SW480 (cell line): Measurements from ENCODE around the gene TBXAS1.

Experiments used
- DNase-seq: peaks from one replicate; pipeline ENCODE4 v3.0.0-alpha.2; 2016; ENCODE audit warnings: low spot score

TBXAS1 gene

DNA sequence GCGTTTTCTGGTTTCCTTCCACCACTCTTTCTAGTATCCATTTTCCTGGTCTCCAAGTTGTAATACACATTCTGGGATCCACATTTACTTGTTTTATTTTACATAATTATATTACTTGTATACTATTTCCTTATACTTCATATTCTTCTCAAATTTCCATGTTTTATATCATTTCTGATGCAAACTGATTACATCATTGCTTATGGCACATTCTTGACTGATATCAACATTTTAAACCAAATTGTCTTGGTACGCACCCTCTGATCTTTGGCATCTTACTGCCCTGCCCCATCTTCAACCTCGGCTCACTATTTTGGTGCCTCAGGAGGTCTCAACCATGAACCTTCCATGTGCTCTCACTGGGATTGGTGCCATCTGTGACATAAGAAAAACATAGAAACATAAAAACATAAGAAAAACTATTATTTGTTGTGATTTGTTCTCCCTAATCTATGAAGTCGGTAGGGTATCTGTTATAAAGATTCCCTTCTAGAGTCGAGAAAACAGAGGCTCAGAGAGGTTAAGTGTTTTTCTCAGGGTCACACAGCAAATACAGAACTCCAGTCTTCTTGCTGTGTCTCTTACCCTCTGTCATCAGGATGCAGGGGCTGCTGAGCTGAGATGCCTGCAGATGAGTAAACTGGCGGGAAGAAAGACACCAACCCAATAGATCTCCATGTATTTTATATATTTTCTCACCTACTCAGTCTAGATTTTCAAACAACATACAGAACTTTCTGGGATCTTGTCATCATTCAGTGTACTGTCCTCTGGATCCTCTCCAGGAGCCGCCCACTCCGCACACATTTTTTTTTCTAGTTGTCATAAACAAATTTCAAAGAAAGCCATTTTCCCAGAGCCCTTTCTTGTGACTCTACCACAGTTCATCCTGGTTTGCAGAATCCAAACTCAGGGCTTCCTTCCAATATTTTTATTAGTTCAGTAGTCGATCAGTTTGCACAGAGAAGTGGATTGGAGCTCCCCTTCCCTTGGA is 154.2 kb downstream of the TBXAS1 start:
- DNase-seq, result no peak

DNA sequence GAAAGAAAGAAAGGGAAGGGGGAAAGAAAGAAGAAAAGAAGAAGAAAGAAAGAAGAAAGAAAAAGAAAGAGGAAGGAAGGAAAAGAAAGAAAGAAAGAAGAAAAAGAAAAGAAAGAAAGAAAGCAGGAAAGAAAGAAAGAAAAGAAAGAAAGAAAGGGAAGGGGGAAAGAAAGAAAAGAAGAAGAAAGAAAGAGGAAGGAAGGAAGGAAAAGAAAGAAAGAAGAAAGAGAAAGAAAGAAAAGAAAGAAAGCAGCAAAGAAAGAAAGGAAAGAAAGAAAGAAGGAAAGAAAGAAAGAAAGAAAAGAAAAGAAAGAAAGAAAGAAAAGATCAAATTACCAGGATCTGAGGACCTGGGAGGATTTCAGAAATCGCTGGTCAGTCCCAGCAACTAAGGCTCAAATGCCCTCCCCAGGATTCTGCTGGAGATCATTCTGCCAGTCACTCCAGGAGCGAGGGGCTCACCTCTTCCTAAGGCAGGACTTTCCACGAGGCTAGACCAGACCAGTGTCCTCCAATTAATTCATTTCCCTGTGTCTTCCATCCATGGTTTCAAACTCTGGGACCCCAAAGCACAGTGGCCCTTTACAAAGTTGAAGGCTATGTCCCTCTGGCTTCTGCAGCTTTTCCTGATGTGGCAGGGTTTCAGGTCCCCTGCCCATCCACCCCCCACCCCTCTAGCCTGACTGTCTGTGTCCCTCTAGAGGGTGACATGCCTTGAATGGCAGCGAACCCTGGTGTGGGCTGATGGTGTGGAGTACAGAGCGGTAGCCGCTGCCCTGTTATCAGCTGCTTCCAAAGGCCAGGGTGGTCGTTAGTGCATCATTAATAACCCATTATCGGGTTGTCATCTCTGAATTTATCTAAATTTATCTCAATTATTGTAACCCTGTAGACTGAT is 155.8 kb downstream of the TBXAS1 start:
- DNase-seq, result no peak

DNA sequence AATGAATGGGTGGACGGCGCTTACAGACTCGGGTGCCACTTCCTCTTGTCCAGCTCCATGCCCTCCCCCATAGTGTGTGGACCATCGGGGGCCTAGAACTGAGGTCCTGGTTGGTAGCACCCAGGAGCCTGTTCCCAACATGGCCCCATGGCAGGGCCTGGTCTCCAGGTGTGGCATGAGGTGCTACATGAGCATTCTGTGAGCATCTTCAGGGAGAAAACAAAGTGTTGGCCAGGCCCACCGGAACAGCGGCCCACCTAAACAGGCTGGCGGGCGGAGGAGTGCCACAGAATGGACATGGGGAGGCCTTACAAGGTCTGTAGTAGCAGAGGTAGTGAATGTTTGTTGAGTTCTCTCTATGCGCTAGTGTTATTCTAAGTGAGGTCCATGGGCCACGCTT is 156.7 kb downstream of the TBXAS1 start:
- DNase-seq, result no peak

DNA sequence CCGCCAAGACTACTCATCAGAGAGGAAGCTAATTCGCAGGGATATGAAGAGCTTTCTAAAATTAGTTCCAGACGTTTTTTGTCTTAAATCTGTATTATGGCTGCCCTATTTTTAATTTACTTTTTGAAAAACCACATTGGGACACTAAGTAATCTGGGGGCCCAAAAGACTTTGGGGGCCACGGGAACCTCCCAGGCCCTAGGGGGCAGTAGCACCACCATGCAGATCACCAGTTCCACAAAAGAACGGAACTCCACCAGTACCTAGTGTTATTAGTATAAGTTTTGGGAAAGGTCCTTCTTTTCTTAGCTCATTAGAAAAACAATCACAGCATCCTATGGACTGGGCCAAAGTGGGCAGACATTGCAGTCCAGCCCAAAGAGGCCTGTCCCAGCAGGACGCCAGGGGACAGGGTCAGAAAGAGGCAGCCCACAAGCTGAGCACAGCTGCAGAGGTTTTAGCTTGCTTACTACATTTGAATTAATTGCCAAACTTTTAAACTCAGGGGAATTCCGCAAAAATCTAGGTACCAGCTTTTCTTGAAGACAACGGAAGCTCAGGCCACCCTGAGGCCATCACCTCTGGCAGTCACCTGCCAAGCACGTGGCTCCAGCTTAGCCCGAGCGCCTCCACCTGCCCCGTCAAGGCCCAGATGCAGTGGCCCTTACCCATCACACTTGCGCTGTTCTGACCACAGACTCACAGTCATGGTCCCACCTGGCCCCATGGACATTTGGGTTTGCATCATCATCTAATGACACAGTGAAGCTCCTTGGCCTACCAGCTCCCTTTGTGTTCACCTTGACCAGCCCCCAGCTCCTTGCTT is 158.8 kb downstream of the TBXAS1 start:
- DNase-seq, result no peak

DNA sequence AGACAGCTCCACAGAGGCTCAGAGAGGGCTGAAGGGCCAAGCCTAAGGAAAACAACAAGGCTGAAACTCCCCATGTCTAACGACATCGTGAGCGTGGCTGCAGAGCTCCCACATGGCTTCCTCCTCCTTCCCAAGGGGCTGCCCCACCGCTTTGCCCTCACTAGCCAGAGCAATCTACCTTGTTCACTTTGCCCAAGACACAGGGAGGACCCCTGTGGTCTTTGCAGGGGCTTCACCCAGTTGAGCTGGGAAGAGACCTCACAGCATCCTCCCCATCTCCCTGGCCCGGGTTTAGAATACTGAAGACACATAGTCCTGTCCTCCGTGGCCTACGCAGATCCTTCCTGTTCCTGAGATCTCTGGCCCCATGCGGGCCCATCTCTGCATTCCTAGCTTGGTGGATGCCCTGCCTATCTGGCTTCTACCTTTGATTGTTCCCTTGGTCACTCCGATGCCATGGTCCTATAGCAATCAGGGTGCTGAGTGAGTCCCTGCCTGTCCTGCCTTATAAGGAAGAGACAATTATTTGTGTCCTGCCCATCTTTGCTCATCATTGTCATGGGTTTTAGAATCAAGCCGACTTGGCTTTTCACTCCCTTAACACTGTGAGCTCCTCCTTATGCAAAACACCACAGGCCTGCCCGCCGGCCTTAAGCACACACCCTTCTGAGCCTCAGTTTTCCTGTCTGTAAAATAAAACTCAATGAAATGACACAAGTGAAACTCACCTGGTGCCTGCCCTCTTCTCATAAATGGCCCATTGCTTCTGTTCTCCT is 160.5 kb downstream of the TBXAS1 start:
- DNase-seq, result no peak

DNA sequence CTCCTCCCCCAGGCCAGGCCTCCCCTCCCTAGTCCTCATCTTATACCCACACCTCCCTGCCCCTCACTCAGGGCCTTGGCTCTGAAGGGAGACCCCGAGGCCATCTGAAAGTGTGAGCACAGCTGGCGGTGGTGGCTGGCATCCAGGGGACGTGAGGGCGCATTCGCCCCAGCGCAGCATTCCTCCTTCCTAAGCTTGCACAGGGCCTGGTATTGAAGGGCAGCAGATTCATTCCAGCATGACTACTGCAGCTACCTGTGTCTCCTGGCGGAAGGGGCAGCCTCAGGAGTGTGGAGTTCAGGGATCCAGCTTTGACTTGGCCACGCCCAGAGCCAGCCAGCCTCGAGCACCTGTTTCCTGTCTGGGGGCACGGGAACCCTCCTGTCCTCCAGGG is 161.1 kb downstream of the TBXAS1 start:
- DNase-seq, result no peak

DNA sequence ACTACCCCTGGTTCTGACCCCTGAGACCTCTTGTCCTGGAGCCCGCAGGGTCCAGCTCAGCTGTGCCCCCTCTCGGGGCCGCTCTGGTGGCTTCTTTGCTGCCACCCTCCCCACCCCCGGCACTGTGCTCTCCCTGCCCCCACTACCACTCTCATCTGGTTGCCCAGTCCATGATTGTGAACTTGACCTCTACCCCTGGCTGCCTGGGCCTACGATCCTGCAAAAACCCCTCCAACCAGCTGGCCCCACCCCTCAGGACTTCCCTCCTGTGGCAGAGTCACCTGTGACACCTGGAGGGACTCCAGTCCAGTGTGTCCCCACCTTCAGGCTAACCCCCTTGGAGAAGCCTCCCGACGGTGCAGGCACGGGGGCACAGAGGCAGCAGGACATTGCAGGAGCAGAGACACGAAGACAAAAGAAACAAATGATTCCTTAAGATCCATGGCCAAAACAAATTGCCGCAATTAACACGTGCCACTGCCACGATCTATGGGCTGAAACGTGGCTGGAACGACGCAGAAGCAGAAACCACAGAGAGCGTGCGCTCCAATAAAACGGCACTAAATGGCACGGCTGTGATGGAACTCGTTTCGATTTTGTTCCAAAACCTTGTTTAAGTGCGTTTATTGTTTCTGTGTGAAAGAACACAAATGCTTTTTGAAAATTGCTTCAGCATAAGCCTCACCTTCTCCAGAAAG is 161.7 kb downstream of the TBXAS1 start:
- DNase-seq, result no peak

DNA sequence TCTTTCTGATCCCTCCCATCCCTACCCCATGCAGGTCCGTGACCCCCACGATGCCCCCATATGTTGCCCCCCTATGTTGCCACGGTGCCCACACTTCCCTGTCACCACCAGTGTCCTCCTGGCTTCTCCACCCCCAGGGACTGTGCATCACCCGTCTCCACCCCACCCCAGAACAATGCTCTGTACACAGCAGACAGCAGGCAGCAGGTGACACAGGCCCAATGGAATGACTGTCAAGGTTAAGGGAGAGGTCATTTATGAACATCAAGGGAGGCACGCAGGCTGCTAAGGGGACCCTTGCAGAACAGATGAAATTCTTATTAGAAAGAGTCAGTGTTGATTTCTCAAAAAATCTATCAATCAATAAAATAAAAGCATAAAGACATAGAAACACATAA is 162.2 kb downstream of the TBXAS1 start:
- peak; percentile 66 for DNase-seq

DNA sequence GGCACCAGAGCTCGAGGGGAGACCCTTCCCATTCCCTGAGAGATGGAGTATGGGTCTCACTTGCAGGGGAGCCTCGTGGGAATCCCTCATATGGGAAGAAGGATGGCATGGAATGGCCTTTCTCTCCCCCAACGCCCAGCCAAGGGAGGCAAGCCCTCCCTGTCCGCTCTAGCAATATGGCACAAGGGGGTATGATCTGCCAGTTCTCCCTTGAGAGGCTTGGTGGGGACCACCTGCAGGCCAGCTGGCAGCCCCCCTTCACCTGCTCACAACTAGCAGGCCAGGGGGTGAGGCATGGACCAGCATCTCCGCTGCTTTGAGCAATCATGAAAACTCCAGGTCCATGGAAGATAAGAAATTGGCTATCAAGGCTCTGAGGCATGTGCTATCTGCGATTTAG is 162.8 kb downstream of the TBXAS1 start:
- DNase-seq, result no peak

DNA sequence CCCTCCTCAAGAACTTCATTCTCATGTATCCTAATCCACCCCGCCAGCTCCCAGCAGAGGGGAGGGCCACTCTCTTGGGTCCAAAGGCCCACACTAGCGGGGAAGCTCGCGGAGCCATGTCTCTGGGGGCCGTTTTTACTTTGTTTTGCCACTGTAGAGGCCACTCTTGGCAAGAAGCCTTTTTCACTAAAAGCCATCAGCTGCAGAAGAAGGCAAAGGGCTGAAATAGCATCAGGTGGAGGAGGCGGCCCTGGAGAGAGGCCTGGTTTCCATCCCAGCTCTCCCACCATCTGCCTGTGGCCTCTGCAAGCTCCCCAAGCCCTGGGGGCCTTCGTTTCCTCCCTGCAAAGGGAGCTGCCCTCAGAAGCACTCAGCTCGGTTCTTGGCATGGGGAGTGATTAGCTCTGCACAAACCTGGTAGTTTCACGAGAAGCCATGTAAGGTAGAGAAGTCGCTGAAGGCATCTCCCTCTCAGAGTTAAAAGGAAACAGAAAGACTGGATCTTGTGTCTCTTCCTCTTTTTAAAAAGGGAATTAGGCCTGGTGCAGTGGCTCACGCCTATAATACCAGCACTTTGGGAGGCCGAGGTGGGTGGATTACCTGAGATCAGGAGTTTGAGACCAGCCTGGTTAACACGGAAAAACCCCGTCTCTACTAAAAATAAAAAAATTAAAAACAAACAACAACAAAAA is 163.4 kb downstream of the TBXAS1 start:
- DNase-seq, result no peak

DNA sequence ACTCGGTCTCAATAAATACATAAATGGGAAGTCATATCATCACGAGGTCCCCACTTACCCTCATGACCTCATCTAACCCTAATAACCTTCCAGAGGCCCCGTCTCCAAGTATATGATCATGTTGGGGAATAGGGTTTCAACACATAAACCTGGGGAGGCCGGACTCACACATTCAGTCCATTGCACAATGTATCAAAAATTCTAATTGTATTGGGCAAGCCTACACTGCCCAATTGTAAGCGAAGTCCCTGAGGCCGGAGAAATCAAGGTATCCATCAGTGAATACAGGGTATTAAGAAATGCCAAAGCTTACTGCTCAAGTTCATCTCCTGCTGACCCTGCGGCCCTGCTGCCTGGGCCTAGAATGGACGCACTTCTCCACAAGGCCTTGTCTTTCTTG is 164.1 kb downstream of the TBXAS1 start:
- DNase-seq, result no peak

DNA sequence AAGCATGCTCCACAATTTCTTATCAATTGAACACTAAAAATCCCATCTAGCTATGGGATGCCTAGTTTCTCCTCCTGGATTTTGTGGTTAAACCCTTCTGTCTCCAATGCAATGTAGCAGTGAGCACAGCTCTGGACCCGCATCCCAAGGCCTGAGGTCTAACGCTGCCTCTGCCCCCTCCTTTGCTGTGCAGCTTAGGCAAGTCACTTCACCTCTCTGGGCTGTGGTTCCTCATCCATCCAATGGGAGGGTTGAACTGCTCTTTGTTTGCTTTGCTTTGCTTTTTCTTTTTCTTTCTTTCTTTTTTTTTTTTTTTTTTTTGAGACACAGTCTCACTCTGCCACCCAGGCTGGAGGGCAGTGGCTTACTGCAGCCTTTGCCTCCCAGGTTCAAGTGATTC is 164.5 kb downstream of the TBXAS1 start:
- DNase-seq, result no peak

DNA sequence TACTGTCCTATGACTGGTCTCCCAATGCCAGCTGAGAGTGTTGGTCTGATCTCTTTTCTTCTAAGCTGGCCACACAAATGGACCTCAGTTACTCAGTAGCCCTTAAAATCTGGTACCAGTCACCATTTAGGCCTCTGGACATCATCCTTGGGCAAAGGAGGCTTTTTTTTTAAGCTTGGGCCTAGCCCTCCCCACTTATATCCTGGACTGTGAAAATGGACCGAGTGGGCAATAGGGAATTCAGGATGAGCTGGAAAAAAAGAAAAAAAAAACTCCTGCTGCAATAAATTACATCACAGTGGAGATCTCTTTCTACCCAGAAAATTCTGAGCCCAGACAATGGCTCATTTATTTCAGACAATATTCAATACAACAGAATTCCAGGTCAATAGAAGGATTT is 165.3 kb downstream of the TBXAS1 start:
- no peak for DNase-seq

DNA sequence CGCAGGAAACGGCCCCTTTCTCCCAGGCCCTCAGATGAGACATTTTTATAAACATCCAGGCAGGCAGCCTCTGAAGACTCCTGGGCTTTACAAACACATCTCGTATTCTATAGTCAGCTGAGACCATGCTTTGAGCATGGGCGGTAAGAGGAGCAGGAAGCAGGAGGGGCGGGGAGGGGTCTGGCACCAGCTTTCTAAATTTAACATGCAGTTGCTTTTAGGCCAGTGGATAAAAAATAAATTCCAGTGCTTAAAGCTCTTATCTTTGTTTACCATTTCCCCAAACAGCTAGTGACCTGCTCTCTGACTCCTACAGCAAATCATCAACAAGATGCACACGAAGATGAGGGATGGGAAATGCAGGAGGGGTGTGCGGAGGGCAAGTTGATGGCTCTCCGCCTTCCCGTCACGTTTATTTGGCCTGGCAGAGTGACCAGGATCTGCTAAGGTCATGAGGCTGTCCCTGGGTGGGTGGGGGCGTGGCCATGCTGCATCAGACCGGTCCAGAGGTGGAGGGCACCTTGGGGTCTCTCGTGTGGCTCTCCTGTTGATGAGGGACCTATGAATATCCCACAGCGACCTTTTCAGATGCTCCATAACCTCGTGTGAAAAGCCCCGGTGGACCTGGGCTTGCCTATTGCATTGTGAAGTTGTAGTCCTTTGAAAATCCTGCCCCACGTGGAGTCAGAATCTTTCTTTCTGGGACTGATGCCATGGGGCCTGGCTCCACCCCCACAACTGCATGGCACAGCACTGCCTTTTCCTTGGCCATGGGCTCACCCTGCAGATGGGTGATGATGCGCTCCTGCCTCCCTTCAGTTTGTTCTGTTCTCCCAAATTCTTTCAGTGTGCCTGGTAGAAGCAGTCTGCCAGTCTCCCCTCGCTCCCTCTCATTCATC is 166.2 kb downstream of the TBXAS1 start:
- DNase-seq, result no peak

DNA sequence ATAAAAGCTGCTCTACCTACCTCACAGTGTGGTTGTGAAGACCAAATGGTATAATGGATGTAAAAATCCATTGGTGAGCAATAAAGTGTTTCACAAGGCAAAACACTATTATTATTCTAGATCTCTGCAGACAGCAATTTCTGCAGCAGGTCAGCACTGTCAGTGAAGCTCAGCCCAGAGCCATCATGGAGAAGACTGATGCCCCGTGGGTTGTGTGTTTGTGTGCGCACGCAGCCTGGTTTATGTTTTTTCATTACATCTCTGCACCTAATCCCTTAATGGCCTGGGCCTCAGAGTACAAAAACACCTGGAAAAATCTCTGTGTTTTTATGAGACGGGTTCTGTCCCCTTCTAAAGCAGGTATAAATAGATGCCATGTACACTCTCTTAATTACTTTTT is 169.5 kb downstream of the TBXAS1 start:
- DNase-seq, result no peak

DNA sequence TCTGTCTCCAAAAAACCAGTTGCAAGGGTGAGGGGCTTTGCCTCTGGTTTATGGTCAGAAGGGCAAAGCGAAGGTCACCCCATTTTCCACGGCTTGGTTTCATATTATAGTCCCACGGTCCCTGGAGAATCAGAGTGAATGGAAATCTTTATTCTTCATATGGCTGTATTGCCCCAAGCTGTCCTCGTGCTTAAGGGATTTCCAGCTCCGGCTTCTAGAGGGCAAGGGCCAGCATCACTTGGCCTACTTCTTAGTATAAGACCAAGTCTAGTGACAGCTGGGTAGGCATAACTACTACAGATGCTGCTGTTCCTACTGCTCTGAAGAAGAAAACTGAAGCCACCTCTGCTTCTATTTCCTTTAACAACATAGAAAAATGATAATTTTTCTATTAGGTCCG is 170.5 kb downstream of the TBXAS1 start:
- no peak for DNase-seq

DNA sequence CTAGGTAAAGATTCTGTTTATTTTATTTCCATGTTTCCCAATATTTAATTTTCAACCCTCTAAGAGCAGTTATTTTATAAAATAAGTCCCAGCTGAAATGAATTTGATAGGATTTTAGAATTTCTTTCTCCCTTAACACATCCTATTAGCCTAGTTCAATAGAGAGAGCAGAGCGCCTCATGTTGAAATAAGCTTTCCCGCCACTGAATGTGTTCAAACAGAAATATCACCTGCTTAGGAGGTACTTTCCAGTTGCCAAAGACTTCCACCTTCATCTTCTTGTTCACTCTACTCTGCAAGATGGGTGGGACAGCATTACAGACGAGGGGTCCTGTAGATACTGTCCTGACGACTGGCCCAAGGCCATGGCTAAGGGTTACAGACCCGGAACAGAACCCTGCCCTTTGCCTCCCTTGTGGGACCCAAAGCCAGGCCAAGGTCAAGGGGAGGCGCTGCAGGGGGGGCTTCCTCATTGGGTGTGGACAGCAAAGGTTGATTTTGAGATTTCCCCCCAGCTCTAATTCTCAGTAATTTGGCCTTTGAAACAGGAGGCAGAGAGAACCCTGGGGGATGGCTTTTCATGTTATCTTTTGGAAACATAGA is 171.7 kb downstream of the TBXAS1 start:
- no peak for DNase-seq

DNA sequence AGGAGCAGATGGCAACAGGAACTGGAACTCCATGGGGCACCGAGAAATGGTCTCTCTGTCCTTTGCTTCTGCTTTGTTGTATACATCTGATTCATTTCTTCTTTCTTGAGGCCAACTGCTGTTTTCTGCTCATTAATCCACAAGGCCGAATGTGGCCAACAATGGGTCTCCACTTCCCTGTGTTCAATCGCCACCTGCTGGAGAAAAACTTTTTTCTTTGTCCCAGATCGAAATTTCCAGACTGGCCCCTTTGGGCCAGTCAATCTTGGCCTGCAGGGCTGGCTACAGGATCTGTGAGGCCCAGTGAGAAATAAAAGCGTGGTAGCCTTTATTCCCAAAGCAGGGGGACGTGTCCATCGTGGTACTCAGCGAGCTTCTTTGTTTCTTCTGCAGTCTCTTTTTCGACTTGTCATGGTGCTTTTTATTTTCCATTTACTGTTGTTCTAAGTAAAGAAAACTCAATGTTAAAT is 174.9 kb downstream of the TBXAS1 start:
- peak; percentile 47 for DNase-seq
